Calu3 (cell line): ENCODE data around the gene KLHDC9. TPM values are rescaled to one million over a fixed set of nuclear protein-coding genes. Genes with fewer than 3 reads are reported as not detected.
A peak's percentile ranks its signal among the peaks of the same experiment; 100 is the strongest.

ENCODE experiments used
- BruUV-seq: library from RNA; stranded (reverse); fragments of 400-500 nt; replicated peaks from 2 replicates; lab custom pipeline; 2021; lab: Mats Ljungman, UMichigan
- CTCF ChIA-PET: fragments of 300-600 bp; sonication (Branson Sonifier 250); formaldehyde crosslinking; loops from one replicate; lab custom pipeline; 2022; ENCODE audit warnings: antibody characterized with exemption; lab: Charles Lee
- DNase-seq: peaks from one replicate; pipeline ENCODE4 v3.0.0; 2022
- H3K27ac Mint-ChIP-seq: one replicate; pipeline ENCODE4 v1.8.0; 2022; ENCODE audit warnings: mixed read lengths; ENCODE audit not compliant: unreplicated experiment
- H3K27me3 Mint-ChIP-seq: one replicate; pipeline ENCODE4 v1.8.0; 2022; ENCODE audit warnings: mixed read lengths; ENCODE audit not compliant: unreplicated experiment
- H3K36me3 Mint-ChIP-seq: one replicate; pipeline ENCODE4 v1.8.0; 2022; ENCODE audit warnings: mild to moderate bottlenecking, moderate library complexity, mixed read lengths; ENCODE audit not compliant: insufficient read depth, unreplicated experiment
- H3K4me1 Mint-ChIP-seq: one replicate; pipeline ENCODE4 v1.8.0; 2022; ENCODE audit warnings: mild to moderate bottlenecking, low read depth, mixed read lengths; ENCODE audit not compliant: unreplicated experiment
- H3K4me3 Mint-ChIP-seq: one replicate; pipeline ENCODE4 v1.8.0; 2022; ENCODE audit warnings: mild to moderate bottlenecking, low read depth, moderate library complexity, mixed read lengths; ENCODE audit not compliant: unreplicated experiment
- H3K9me3 Mint-ChIP-seq: one replicate; pipeline ENCODE4 v1.8.0; 2022; ENCODE audit warnings: low read depth, mixed read lengths; ENCODE audit not compliant: unreplicated experiment
- CTCF ChIP-seq: fragments of 200-600 bp; IDR thresholded peaks from one replicate; pipeline ENCODE4 v1.8.0; 2022; ENCODE audit warnings: antibody characterized with exemption; ENCODE audit not compliant: unreplicated experiment
- intact Hi-C: fragments of 100-400 bp; cut with micrococcal nuclease; formaldehyde crosslinking; loops from one replicate; pipeline ENCODE4 v1.10.0; 2022; ENCODE audit not compliant: unreplicated experiment
- total RNA-seq: library from RNA; stranded (reverse); gene quantifications from 2 replicates; pipeline ENCODE4 v1.2.3, GENCODE V29; 2022

The KLHDC9 gene
- total RNA-seq, 1 experiment from 2014 or later, result 5.3 TPM

DNA sequence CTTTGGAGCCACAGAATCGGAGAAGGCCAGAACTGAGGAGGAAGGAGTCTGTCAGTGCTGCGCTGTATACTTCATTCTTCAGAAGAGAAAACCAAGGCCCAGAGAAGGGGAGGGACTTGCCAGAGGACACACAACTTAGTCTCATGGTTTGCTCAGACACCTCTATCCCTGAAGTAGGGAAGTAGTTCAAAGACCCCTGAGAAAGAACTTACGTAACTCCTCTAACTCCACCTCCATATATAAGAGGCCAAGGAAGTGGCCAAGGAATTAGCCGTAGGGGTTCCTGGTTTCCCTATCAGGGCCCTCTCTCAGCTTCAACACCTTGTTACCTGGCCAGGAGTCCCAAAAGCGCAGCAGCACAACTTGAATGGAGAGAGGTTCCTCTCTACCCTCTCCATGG is 8.2 kb upstream of the KLHDC9 start:
- intact Hi-C loops, result no loop called here
- no peak for TF ChIP-seq CTCF
- H3K4me1 Mint-ChIP-seq, result peaks cover 82% of the 10 kb centered on the region
- peak overlapping the region; percentile 71 for H3K27ac Mint-ChIP-seq
- peaks cover 46% of the 10 kb centered on the region for H3K36me3 Mint-ChIP-seq
- H3K27me3 Mint-ChIP-seq, result no peaks in the 10 kb centered on the region
- no peaks in the 10 kb centered on the region for H3K9me3 Mint-ChIP-seq
- BruUV-seq, result TSS peak; percentile 31
- CTCF ChIA-PET, result interaction anchor here (1.3 to 2.1 kb wide), 4 partner anchors 8 to 69 kb away, joined by 4 to 17 read pairs (median 8); partner anchors contain the start of genes F11R and KLHDC9
- H3K4me3 Mint-ChIP-seq, result no peak overlapping the region
- DNase-seq, result no peak

DNA sequence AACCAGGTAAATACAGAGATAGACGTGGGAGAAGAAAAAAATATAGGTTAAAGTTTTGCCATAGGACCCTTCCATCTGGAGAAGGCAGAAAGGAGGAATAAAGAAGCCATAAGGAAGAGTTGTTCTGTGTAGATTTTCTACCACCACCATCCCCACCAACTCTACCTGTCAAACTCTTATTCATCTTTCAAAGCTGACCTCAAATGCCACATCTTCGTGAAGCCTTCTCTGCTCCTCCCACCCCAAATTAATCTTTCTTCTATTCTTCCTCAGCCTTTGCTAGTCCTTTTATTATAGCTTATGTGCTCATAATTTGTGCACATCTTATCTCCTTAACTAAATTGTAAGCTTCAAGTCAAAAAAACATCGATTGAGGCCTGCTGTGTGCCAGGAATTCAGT is 7.5 kb upstream of the KLHDC9 start:
- peaks cover 39% of the 10 kb centered on the region for H3K36me3 Mint-ChIP-seq
- CTCF ChIA-PET, result no interaction called here
- H3K27ac Mint-ChIP-seq, result no peak overlapping the region
- peaks cover 76% of the 10 kb centered on the region for H3K4me1 Mint-ChIP-seq
- no peaks in the 10 kb centered on the region for H3K9me3 Mint-ChIP-seq
- no peak for TF ChIP-seq CTCF
- intact Hi-C loops, result no loop called here
- no peak for DNase-seq
- no peaks in the 10 kb centered on the region for H3K27me3 Mint-ChIP-seq
- no TSS peak for BruUV-seq
- no peak overlapping the region for H3K4me3 Mint-ChIP-seq

GRCh38 chr1:161091093-161091492 is 7.1 kb upstream of the KLHDC9 start:
- peaks cover 73% of the 10 kb centered on the region for H3K4me1 Mint-ChIP-seq

DNA sequence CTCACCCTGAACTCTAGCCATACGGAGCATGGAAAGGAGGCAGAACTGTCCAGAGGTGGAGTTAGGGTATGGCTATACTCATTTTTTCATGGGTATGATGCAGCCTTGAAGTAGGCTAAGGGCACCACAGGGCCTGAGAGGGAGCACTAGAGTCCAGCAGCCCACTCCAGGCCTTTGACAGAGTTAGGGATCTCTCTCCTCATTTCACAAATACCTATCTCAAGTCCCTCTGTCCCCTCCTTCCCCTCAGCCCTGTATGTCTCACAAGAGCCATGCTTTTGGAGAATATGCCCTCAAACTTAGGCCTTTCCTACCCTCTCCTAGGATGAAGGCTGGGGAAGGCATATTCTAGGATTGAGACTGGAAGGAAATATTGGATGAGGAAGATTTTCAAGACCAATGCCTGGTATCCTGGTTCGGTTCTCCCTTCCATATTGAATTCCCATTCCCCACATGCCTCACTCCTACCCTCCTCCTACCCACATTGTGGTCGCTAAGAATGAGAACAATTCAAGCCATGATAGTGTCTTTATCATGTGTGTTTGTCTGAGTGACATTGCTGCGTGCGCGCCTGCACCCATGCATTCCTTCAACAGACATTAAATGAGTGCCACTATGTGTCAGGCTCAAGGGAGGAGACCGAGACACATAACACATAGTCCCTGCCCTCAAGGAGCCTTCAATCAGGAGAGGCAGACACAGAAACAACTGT is 6.2 kb upstream of the KLHDC9 start:
- DNase-seq, result no peak
- Mint-ChIP-seq H3K36me3 (peaks cover 26% of the 10 kb centered on the region), H3K4me3 (no peak overlapping the region), H3K27ac (peak overlapping the region; percentile 39), H3K9me3 (no peaks in the 10 kb centered on the region), H3K27me3 (no peaks in the 10 kb centered on the region), H3K4me1 (peaks cover 73% of the 10 kb centered on the region)
- intact Hi-C loops, result no loop called here
- no peak for TF ChIP-seq CTCF
- BruUV-seq, result no TSS peak
- CTCF ChIA-PET, result interaction anchor here (1.2 kb wide), 1 partner anchor 9 kb away, joined by 5 read pairs; no protein-coding TSS in a partner anchor

More at GRCh38 chr1:161091093-161091492, 7.1 kb upstream of the KLHDC9 start:
- H3K27ac Mint-ChIP-seq, result no peak overlapping the region
- no peaks in the 10 kb centered on the region for H3K9me3 Mint-ChIP-seq
- CTCF ChIA-PET, result no interaction called here
- DNase-seq, result no peak
- no peak overlapping the region for H3K4me3 Mint-ChIP-seq
- no TSS peak for BruUV-seq
- no peak for TF ChIP-seq CTCF
- peaks cover 34% of the 10 kb centered on the region for H3K36me3 Mint-ChIP-seq
- intact Hi-C loops, result no loop called here
- H3K27me3 Mint-ChIP-seq, result no peaks in the 10 kb centered on the region
